HG02938 (cell line): Measurements from ENCODE around the gene CFAP61.

ENCODE experiments used
- ATAC-seq: cut with Tn5 transposase; IDR thresholded peaks from one replicate; pipeline ENCODE4 v1.9.1; 2021; ENCODE audit warnings: mild to moderate bottlenecking, moderate library complexity; ENCODE audit not compliant: unreplicated experiment

The CFAP61 gene

DNA sequence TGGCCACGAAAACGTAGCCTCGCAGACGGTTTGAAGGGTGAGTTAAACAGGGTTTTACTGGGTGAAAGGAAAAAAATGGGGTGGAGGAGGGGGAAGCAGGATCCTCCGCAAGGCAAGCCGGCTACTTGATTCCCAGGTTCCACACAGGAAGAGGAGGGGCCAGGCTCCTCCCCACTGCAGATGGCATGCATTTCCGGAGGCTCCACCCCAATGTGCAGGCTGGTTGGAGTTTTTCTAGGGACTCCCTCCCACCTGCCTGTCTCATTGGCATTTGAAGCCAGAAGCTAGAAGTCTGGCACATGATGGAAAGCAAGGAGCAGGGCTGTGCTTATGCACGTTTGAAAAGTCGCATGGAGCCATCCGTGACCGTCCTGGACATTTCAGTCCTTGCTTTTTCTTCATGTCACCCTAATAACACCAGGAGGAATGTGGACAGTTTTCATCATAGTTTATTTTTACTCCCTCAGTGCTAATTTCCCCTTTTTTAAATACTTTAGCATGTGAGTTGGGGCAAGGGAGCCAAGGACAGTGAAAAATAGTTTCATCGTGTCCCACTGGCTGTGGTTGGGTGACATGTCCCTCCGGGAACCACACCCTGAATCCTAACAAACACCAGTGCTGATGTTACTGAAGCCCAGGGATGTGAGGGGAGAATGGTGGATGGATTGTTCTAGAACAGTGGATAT is 215.5 kb downstream of the CFAP61 start:
- no peak for ATAC-seq

DNA sequence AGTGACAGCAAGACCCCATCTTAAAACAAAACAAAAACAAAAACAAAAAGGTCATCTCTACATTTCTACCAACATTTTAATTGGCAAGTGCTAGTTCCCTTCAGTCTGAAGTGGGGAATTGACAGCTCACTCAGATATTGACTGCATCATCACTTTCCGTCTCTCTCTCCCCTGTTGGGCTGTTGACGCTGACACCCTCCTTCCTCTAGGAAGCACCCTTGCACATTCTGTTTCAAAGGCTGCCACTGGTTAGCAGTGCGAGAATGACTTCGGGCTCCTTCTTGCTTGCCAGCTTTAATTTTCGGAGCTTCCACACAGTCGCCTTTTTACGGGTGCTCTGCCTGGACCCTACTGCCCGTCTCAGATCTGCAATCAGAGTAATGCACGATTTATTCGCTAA is 218.9 kb downstream of the CFAP61 start:
- ATAC-seq: no peak

DNA sequence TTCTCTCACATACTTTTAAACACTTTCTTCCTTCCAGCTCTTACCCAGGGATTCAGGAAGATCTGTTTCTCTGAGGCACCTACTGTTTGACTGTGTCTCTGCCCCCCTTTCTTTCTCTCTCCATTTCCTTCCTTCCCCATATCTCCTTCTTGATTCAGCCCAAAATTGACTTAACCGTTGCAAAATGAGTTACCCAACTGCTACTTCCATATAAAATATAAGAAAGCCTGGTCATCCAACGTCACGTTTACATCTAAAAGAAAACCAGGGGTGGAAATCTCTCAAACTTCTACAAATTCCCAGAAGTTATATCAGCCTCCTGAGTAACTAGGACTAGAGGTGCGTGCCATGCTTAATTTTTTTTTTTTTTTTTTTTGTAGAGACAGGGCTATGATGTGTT is 220.4 kb downstream of the CFAP61 start:
- ATAC-seq: no peak

DNA sequence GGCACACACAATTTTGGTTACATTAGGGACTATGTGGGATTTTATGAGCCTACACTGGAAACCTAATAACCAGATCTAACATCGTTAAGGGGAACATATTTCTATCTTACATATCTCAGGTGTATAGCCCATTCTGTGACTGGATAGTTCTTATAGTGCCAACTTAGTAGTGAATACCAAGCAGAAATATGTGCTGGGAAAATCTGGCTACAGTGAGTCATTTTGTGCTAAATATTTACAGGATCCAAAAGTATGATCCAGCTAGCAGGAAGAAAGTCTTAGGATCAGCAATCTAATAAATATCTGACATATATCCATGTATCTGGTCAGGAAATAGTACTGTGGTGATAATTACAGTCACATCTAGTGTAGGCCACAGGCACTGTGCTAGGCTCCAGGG is 221.0 kb downstream of the CFAP61 start:
- no peak for ATAC-seq

- no peak for ATAC-seq
These were observed 222.5 kb downstream of the CFAP61 start for GRCh38 chr20:20274821-20275220.

GRCh38 chr20:20275636-20276035 is 223.3 kb downstream of the CFAP61 start:
- ATAC-seq: no peak

GRCh38 chr20:20276811-20277530 is 224.6 kb downstream of the CFAP61 start:
- no peak for ATAC-seq

DNA sequence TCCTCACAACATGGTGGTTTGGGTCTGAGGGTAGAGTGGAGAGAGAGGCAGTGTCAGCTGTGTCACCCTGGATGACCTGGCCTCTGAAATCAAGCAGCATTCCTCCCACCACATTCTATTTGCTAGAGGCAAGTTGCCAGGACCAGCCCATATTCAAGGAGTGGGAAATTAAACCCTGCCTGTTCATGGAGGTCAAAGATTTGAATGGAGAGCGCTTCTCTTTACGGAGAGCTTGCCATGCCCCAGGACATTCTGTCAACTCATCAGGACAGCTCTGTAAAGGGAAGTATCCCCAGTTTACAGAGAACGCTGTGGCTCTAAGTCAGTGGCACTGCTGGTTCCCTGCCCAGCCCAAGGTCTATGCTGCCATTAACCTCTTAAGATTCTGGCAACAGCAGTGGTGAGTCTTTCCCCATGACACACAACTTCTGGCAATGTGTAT is 225.6 kb downstream of the CFAP61 start:
- ATAC-seq: no peak

GRCh38 chr20:20286061-20286460 is 233.7 kb downstream of the CFAP61 start:
- no peak for ATAC-seq

DNA sequence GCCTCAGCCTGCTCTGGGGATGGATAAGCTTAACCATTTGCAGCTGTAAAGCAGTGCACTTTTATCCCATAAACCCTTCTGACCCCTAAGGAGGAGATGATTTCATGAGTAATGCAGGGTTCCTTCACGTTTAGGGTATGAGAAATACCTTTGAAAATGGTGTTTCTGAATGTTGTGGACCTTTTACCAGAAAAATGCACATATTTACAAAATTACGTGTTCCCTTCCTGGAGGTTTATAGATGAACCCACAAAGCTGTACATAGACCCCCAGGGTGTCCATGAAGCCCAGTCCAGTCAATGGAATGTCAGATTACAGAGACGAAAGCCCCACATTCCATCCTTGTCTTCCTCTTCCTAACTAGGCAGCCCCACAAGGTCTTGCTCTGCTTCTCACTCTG is 237.0 kb downstream of the CFAP61 start:
- no peak for ATAC-seq

GRCh38 chr20:20292472-20292871 is 240.1 kb downstream of the CFAP61 start:
- ATAC-seq: no peak

DNA sequence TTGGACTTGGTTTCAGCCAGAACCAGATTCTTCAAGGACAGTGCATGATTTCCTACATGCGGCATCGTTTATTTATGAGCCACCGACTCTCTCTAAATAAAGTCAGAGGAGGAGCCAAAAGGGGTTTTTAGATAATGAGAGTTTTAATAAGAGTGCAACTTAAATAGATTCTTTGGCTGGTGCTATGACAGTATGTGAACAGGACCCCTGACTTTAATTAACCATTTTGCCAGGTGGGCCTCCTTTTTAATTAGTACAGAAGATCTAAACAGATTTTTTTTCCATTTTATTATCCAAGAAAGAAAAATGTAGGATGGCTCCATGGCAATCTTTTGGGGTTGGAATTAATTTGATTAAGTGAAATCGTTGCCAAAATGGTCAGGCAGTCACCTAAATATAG is 240.8 kb downstream of the CFAP61 start:
- ATAC-seq: no peak

- no peak for ATAC-seq
These were observed 241.5 kb downstream of the CFAP61 start for GRCh38 chr20:20293691-20294385.

- ATAC-seq: no peak
These were observed 243.5 kb downstream of the CFAP61 start for GRCh38 chr20:20295621-20296498.

GRCh38 chr20:20297181-20297580 is 244.8 kb downstream of the CFAP61 start:
- no peak for ATAC-seq

DNA sequence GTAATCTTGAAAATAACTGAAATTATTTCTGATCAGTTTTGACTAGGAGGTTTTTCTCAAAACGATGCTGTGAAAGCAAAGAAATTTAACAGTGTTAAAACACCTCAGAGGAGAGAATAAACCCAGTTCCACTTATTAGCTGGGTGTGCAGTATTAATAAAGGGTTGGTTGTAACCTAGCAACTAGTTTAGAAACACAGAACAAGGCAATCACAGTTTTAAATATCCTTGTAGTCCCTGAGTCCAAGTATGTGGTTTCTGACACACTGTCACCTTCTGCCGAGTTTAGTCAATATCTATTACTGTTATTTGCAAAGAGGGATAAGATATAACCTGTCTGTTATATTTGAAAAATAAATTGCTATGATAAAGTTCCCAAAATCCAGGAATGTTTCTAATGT is 245.4 kb downstream of the CFAP61 start:
- no peak for ATAC-seq

- no peak for ATAC-seq
These were observed 247.6 kb downstream of the CFAP61 start for GRCh38 chr20:20299904-20300303.

DNA sequence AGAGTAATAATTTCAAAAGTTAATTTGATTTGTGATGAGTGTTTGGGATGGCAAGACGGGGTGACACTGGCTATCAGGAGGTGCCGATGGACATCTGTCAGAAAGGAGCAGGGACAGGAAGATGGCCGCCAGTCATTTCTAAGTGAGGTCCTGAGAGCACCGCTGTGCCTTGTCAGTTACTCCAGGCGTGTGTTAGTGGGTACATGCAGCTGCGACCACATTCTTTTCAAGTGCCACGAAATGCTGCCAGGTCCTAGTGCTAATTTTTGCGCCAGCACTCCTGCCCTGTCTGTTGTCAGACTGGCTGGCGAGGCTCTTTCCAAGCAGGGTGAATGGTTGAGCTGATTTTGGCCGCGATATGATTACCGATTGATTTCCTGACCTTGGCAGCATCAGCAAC is 251.0 kb downstream of the CFAP61 start:
- no peak for ATAC-seq

DNA sequence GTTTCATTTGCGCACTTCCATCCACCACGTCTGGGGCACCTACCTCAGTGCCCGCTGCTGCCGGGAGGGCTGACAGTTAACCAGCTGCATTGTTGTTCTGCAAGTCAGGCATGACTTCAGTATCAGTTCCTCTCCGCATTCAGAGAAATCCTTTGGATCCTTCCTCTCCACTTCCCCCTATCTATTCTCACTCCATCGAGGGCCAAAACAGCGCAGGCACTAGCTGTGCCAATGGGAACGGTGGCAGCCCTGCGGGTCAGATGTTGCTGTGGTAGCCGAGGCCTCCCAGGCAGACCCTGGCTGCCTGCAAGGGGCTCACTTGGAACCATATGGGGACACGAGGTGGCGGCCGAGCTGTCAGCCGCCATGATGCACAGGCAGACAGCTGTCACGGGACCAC is 251.4 kb downstream of the CFAP61 start:
- ATAC-seq: no peak

GRCh38 chr20:20304942-20305341 is 252.6 kb downstream of the CFAP61 start:
- no peak for ATAC-seq

DNA sequence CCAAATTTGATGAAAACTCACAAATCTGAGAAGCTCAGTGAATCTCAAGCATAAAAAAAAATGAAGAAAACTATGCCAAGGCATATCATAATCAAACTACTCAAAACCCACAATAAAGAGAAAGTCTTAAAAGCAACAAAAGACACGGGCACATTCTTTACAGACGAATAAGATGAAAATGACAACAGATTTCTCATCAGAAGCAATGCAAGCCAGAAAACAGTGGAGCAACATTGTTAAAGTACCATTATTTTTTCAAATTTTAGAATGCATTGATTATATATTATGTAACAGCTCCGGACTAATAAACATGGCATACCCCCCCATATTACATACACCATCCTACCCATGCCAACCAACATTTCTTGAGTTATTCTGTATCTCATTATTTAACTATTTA is 260.2 kb downstream of the CFAP61 start:
- no peak for ATAC-seq
